Transverse colon (tissue), 4 donors: ENCODE data around the gene OVAAL. TPM values are rescaled to one million over a fixed set of nuclear protein-coding genes. Genes with fewer than 3 reads are reported as not detected.

Experiments used
- DNase-seq: peaks from one replicate; pipeline ENCODE4 v3.0.0-alpha.2; 2019
- H3K27ac ChIP-seq, 4 donors: fragments of 200-600 bp; sonication (generic); 2 replicates each; pipeline ENCODE4 v1.5.1; 2016 to 2018; ENCODE audit warnings: inconsistent platforms in 4 of 4
- H3K27me3 ChIP-seq: fragments of 200-600 bp; sonication (generic); 2 replicates; pipeline ENCODE4 v1.5.1; 2017; ENCODE audit warnings: inconsistent platforms
- H3K36me3 ChIP-seq, 4 donors: fragments of 200-600 bp; sonication (generic); 2 replicates each; pipeline ENCODE4 v1.5.1; 2017 to 2019; ENCODE audit warnings: inconsistent platforms in 4 of 4
- H3K4me1 ChIP-seq, 4 donors: fragments of 200-600 bp; sonication (generic); 2 replicates each; pipeline ENCODE4 v1.5.1; 2017 to 2020; ENCODE audit warnings: inconsistent platforms in 4 of 4
- H3K4me3 ChIP-seq, 4 donors: fragments of 200-600 bp; sonication (generic); 1 replicate in 1 of 4; 2 replicates in 3 of 4; pipeline versions ENCODE4 v1.5.1 to v1.6.1; 2017 to 2019; ENCODE audit warnings: inconsistent platforms in 4 of 4
- H3K9me3 ChIP-seq, 2 donors: fragments of 200-600 bp; sonication (generic); 2 replicates each; pipeline ENCODE4 v1.5.1; 2017 to 2019; ENCODE audit warnings: inconsistent platforms in 2 of 2
- EP300 ChIP-seq: sonication (generic); formaldehyde crosslinking; IDR thresholded peaks from one replicate; pipeline ENCODE4 v1.6.1; 2017; ENCODE audit warnings: antibody characterized with exemption, low read depth
- POLR2A ChIP-seq: fragments of 450-650 bp; IDR thresholded peaks from one replicate; pipeline ENCODE4 v1.6.1; 2016; ENCODE audit warnings: antibody characterized with exemption, mild to moderate bottlenecking, moderate library complexity
- POLR2AphosphoS5 ChIP-seq, 3 donors: sonication (generic); formaldehyde crosslinking; IDR thresholded peaks; one replicate each; pipeline ENCODE4 v1.6.1; 2016; ENCODE audit warnings: antibody characterized with exemption in 3 of 3
- WGBS, 2 donors: methylation state at CpG; one replicate each; pipeline ENCODE4 v1.1.5; 2018; ENCODE audit warnings: low coverage in 1 of 2; 5-methylcytosine and 5-hydroxymethylcytosine counted together
- in situ Hi-C, 4 donors: fragments of 200-750 bp; cut with MboI; loops; one replicate each; pipeline versions ENCODE4 v1.15.0 to v1.15.1; 2017; ENCODE audit warnings: low sequenced_read_pairs in 3 of 4, low pct_ligation_motif_present in 1 of 4, low pct_unique_long_range_greater_than_20kb in 1 of 4
- intact Hi-C: fragments of 100-400 bp; cut with DNase I; formaldehyde crosslinking; loops from one replicate; pipeline ENCODE4 v1.15.1; 2023; ENCODE audit warnings: low total_unique reads
- total RNA-seq, 4 donors: library from RNA; depleted of rRNA; stranded (reverse); fragments of >200 nt; gene quantifications; one replicate each; pipeline ENCODE4 v1.1.0, GENCODE V29; 2016
- TF ChIP-seq, protein P1 (sequence below), 5 experiments: fragments of 200-600 bp in 3 of 5; fragments of 450-650 bp in 2 of 5; sonication (generic) in 3 of 5; IDR thresholded peaks; 1 replicate in 2 of 5; 2 replicates in 3 of 5; pipeline ENCODE4 v1.5.1; 2016 to 2017; ENCODE audit warnings: antibody characterized with exemption in 5 of 5, inconsistent platforms in 3 of 5, mild to moderate bottlenecking in 2 of 5, moderate library complexity in 1 of 5

OVAAL gene
- total RNA-seq, 4 donors from 2014 or later, result 0.41 TPM; not detected in 3

DNA sequence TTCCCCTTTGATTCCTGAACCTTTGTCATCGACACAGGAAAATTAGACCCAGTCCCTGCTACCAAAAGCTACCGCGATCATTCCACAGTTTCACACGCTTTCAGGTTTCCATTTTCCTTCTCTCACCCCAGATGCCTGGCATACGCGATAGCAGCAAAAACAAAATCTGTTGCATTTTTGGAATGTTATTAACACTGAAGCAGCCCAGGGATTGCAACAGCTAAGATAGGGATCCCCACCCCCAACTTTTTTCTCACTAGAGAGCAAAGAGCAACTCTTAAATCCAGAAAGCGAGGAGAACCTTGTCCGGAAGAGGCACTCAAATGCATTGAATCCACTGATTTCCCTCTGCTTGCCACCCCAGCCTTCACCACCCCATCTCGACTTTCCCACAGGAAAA is 8.9 kb downstream of the OVAAL start:
- Histone ChIP-seq H3K9me3 (no peaks in the 10 kb centered on the region), H3K4me1 (peaks cover 0 to 30% (median 10%) of the 10 kb centered on the region in 4 donors), H3K36me3 (no peaks in the 10 kb centered on the region), H3K4me3 (no peak overlapping the region), H3K27ac (no peak overlapping the region), H3K27me3 (no peaks in the 10 kb centered on the region)
- in situ Hi-C loops (no loop called here), intact Hi-C loops (no loop called here)
- no peak for DNase-seq
- 68 to 77% methylated on average over 8 to 9 of the region's 9 CpGs for WGBS, 2 donors
- no peak for TF ChIP-seq POLR2A
- TF ChIP-seq POLR2AphosphoS5 (IDR thresholded peaks at IDR 0.05), result no peak
- TF ChIP-seq, protein P1, sequence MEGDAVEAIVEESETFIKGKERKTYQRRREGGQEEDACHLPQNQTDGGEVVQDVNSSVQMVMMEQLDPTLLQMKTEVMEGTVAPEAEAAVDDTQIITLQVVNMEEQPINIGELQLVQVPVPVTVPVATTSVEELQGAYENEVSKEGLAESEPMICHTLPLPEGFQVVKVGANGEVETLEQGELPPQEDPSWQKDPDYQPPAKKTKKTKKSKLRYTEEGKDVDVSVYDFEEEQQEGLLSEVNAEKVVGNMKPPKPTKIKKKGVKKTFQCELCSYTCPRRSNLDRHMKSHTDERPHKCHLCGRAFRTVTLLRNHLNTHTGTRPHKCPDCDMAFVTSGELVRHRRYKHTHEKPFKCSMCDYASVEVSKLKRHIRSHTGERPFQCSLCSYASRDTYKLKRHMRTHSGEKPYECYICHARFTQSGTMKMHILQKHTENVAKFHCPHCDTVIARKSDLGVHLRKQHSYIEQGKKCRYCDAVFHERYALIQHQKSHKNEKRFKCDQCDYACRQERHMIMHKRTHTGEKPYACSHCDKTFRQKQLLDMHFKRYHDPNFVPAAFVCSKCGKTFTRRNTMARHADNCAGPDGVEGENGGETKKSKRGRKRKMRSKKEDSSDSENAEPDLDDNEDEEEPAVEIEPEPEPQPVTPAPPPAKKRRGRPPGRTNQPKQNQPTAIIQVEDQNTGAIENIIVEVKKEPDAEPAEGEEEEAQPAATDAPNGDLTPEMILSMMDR (IDR thresholded peaks at IDR 0.05), result no peak
- TF ChIP-seq EP300, result no peak

DNA sequence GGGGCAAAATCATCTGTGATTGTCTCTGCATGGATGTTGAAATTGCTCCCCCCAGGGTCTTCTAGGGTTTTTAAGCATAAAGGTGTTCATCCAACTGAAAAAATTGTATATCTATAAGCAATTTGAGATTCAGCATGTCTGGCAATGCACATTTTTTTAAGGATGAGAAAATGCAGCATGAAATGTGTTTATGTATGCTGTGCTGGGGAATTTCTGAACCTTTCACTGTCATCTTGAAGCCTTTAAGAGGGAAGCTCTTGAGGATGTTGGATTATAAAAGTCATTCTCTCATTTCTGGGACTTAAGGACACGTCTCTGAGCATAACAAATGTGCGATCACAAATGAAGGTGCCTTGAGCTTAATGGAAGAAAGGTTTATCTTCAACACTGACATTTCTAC is 9.4 kb downstream of the OVAAL start:
- in situ Hi-C loops, result no loop called here
- no peak overlapping the region for H3K4me3 ChIP-seq

DNA sequence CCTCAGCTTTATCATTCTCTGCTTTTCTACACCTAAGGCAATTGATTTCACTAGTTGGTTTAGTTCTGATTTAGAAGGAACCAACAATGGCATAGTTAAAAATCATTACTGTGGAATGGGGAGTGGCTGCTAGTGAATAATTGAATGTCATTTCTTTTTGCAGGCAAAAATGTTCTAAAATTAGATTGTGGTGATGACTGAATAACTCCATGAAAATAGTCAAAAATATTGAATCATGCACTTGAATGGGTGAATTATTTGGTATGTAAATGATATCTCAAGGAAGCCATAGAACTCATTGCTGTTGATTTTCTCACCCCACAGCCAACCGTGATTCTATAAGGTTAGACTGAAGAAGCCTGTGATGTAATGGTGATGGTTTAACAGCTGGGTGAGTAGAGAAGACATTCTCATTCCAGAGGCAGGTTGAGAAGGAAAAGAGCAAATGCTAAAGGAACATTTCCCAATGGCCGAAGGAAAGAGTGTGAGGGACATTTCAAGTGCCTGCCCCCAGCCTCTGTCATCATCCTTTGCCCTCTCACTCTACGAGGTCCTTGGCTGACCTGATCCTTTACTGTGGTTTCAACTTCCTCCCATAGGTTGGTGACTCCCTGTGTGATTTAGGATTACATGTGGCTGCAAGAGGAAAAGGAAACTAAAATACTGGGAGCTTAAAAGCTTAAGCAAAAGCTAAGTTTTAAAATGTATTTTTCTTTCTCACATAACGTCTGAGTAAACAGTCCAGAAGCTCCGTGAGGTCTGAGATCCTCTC is 12.5 kb downstream of the OVAAL start:
- no peak for DNase-seq
- Histone ChIP-seq H3K36me3 (no peaks in the 10 kb centered on the region), H3K4me3 (no peak overlapping the region), H3K27me3 (no peaks in the 10 kb centered on the region), H3K4me1 (peaks cover 0 to 44% (median 13%) of the 10 kb centered on the region in 4 donors), H3K9me3 (no peaks in the 10 kb centered on the region), H3K27ac (no peak overlapping the region)
- WGBS, 2 donors, result 71 to 74% methylated on average over 5 of the region's 5 CpGs
- TF ChIP-seq, protein P1 (IDR thresholded peaks at IDR 0.05), result no peak
- TF ChIP-seq POLR2A (no peak), POLR2AphosphoS5 (IDR thresholded peaks at IDR 0.05) (no peak), EP300 (no peak)
- intact Hi-C loops (no loop called here), in situ Hi-C loops (no loop called here)

More for the DNA sequence above, 9.4 kb downstream of the OVAAL start:
- 71 to 81% methylated on average over 2 of the region's 2 CpGs for WGBS, 2 donors
- no peaks in the 10 kb centered on the region for H3K36me3 ChIP-seq
- no peaks in the 10 kb centered on the region for H3K27me3 ChIP-seq
- TF ChIP-seq EP300 (no peak), POLR2A (no peak), POLR2AphosphoS5 (IDR thresholded peaks at IDR 0.05) (no peak)
- TF ChIP-seq, protein P1 (IDR thresholded peaks at IDR 0.05), result no peak
- intact Hi-C loops, result no loop called here
- no peaks in the 10 kb centered on the region for H3K9me3 ChIP-seq
- peaks cover 0 to 30% (median 8%) of the 10 kb centered on the region in 4 donors for H3K4me1 ChIP-seq
- no peak overlapping the region for H3K27ac ChIP-seq
- DNase-seq, result no peak

DNA sequence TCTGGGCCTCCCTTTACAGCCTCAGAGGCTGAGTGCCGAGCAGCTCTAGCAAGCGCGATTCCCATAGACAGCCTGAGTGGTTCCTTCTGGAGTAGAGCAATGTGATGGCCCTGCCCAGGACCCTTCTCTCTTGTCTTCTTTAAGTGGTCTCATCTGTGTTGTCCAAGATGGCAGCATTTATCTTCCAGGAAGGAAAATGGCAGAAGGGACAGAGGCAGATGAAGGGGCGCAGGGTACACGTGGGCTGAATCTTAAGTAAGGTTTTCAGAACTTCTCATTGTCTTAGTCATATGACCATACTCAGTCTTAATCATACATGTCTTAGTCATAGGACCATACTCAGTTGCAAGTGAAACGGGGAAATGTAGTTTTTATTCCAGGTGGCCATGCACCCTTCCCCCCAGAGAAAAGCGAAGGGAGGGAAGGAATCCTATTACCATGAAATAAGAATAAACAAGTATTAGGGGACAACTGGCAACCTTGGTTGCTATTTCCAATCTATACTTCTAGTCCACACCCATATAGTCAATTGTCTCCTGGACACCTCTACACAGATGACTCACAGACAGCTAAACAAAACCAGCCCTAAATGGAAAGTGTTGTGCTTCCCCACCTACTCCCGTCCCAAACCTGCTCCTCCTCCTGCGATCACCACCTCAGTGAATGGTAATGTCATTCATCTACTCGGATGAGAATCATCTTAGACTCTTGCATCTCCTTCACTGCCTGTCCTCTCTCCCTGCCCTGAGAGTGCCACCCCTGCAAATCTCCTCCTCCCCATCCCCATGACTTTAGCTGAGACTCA is 13.3 kb downstream of the OVAAL start:
- intact Hi-C loops, result no loop called here
- TF ChIP-seq, protein P1 (IDR thresholded peaks at IDR 0.05), result no peak
- TF ChIP-seq POLR2AphosphoS5 (IDR thresholded peaks at IDR 0.05), result no peak
- no peak for TF ChIP-seq POLR2A
- no peak for TF ChIP-seq EP300
- Histone ChIP-seq H3K36me3 (no peaks in the 10 kb centered on the region), H3K27ac (no peak overlapping the region), H3K4me3 (no peak overlapping the region), H3K27me3 (no peaks in the 10 kb centered on the region), H3K4me1 (peaks cover 0 to 43% (median 13%) of the 10 kb centered on the region in 4 donors), H3K9me3 (no peaks in the 10 kb centered on the region)
- in situ Hi-C loops, result no loop called here
- DNase-seq, result no peak
- 66 to 75% methylated on average over 8 to 10 of the region's 10 CpGs for WGBS, 2 donors
